WTC11 (cell line): ENCODE measurements around the gene HIPK2. TPM values are rescaled to one million over a fixed set of nuclear protein-coding genes. Genes with fewer than 3 reads are reported as not detected.
A peak's percentile ranks its signal among the peaks of the same experiment; 100 is the strongest.

Experiments
- ATAC-seq: fragments of 200-7000 bp; cut with Tn5 transposase; 2 replicates; pipeline ENCODE4 v1.10.0; 2021; ENCODE audit warnings: mild to moderate bottlenecking, moderate library complexity
- CTCF ChIA-PET: fragments of 300-600 bp; sonication (Branson Sonifier 250); formaldehyde crosslinking; loops from one replicate; lab custom pipeline; 2021; ENCODE audit warnings: antibody characterized with exemption; lab: Charles Lee
- POLR2A ChIA-PET: fragments of 350-600 bp; sonication (Branson Sonifier 250); formaldehyde crosslinking; loops from one replicate; lab custom pipeline; 2021; ENCODE audit warnings: antibody characterized with exemption; lab: Charles Lee
- DNase-seq: peaks from one replicate; pipeline ENCODE4 v3.0.0; 2021; ENCODE audit warnings: low spot score
- H3K27ac Mint-ChIP-seq: 2 replicates; pipeline ENCODE4 v1.8.0; 2021; ENCODE audit warnings: mixed read lengths
- H3K27me3 Mint-ChIP-seq: 2 replicates; pipeline ENCODE4 v1.8.0; 2021; ENCODE audit warnings: low read depth, mild to moderate bottlenecking, moderate library complexity, mixed read lengths
- H3K36me3 Mint-ChIP-seq: 2 replicates; pipeline ENCODE4 v1.8.0; 2021; ENCODE audit warnings: mixed read lengths
- H3K4me1 Mint-ChIP-seq: 2 replicates; pipeline ENCODE4 v1.8.0; 2022; ENCODE audit warnings: mixed read lengths
- H3K4me3 Mint-ChIP-seq: 2 replicates; pipeline ENCODE4 v1.8.0; 2021; ENCODE audit warnings: mild to moderate bottlenecking, moderate library complexity, mixed read lengths
- H3K9me3 Mint-ChIP-seq: 2 replicates; pipeline ENCODE4 v1.8.0; 2021; ENCODE audit warnings: mixed read lengths
- ATF1 ChIP-seq: sonication (generic); formaldehyde crosslinking; IDR thresholded peaks from 2 replicates; pipeline ENCODE4 v1.8.1; 2023; ENCODE audit warnings: mild to moderate bottlenecking, moderate library complexity, missing genetic modification reagents
- CREB1 ChIP-seq: sonication (generic); formaldehyde crosslinking; IDR thresholded peaks from 2 replicates; pipeline ENCODE4 v1.8.0; 2023; ENCODE audit warnings: mild to moderate bottlenecking, missing genetic modification reagents
- E2F4 ChIP-seq: sonication (generic); formaldehyde crosslinking; IDR thresholded peaks from 2 replicates; pipeline ENCODE4 v1.8.1; 2022; ENCODE audit warnings: low read depth, mild to moderate bottlenecking, moderate library complexity, missing genetic modification reagents, borderline replicate concordance
- FOXP1 ChIP-seq: sonication (generic); formaldehyde crosslinking; IDR thresholded peaks from 2 replicates; pipeline ENCODE4 v1.8.0; 2022; ENCODE audit warnings: missing genetic modification reagents, mild to moderate bottlenecking, moderate library complexity, borderline replicate concordance
- GABPB1 ChIP-seq: sonication (generic); formaldehyde crosslinking; IDR thresholded peaks from 2 replicates; pipeline ENCODE4 v1.8.1; 2023; ENCODE audit warnings: mild to moderate bottlenecking, missing genetic modification reagents
- GTF2I ChIP-seq: fragments of 250-450 bp; sonication (Bioruptor Pico); conservative IDR thresholded peaks from 2 replicates; pipeline ENCODE4 v1.4.0; 2021; ENCODE audit warnings: mild to moderate bottlenecking
- HMGA2 ChIP-seq: fragments of 250-450 bp; sonication (Bioruptor Pico); IDR thresholded peaks from 2 replicates; pipeline ENCODE4 v1.4.0; 2021; ENCODE audit warnings: mild to moderate bottlenecking, moderate library complexity
- JAZF1 ChIP-seq: fragments of 250-450 bp; sonication (Bioruptor Pico); IDR thresholded peaks from 2 replicates; pipeline ENCODE4 v1.9.0; 2021; ENCODE audit warnings: moderate library complexity, mild to moderate bottlenecking, inconsistent platforms
- MYBL2 ChIP-seq: sonication (generic); formaldehyde crosslinking; IDR thresholded peaks from 2 replicates; pipeline ENCODE4 v1.8.1; 2023; ENCODE audit warnings: mild to moderate bottlenecking, moderate library complexity, missing genetic modification reagents
- OVOL2 ChIP-seq: fragments of 250-450 bp; sonication (Bioruptor Pico); IDR thresholded peaks from 2 replicates; pipeline ENCODE4 v1.9.0; 2021; ENCODE audit warnings: mild to moderate bottlenecking, borderline replicate concordance
- RORB ChIP-seq: fragments of 250-450 bp; sonication (Bioruptor Pico); IDR thresholded peaks from 2 replicates; pipeline ENCODE4 v1.9.0; 2021; ENCODE audit warnings: mild to moderate bottlenecking
- SP1 ChIP-seq: sonication (generic); formaldehyde crosslinking; conservative IDR thresholded peaks from 2 replicates; pipeline ENCODE4 v1.8.1; 2022; ENCODE audit warnings: missing genetic modification reagents
- TEAD4 ChIP-seq: sonication (generic); formaldehyde crosslinking; IDR thresholded peaks from 2 replicates; pipeline ENCODE4 v1.8.0; 2022; ENCODE audit warnings: mild to moderate bottlenecking, missing genetic modification reagents
- TP53 ChIP-seq: sonication (generic); formaldehyde crosslinking; IDR thresholded peaks from 2 replicates; pipeline ENCODE4 v1.8.1; 2023; ENCODE audit warnings: mild to moderate bottlenecking, missing genetic modification reagents
- ZBTB43 ChIP-seq: sonication (generic); formaldehyde crosslinking; IDR thresholded peaks from 2 replicates; pipeline ENCODE4 v1.8.1; 2023; ENCODE audit warnings: mild to moderate bottlenecking, missing genetic modification reagents
- ZNF263 ChIP-seq: sonication (generic); formaldehyde crosslinking; IDR thresholded peaks from 2 replicates; pipeline ENCODE4 v1.8.1; 2022; ENCODE audit warnings: low read depth, mild to moderate bottlenecking, moderate library complexity, missing genetic modification reagents
- ZNF317 ChIP-seq: sonication (generic); formaldehyde crosslinking; IDR thresholded peaks from 2 replicates; pipeline ENCODE4 v1.8.1; 2023; ENCODE audit warnings: low read depth, mild to moderate bottlenecking, moderate library complexity, missing genetic modification reagents, borderline replicate concordance
- ZNF396 ChIP-seq: fragments of 250-450 bp; sonication (Bioruptor Pico); IDR thresholded peaks from 2 replicates; pipeline ENCODE4 v1.8.0; 2021; ENCODE audit warnings: mild to moderate bottlenecking, moderate library complexity, borderline replicate concordance
- ZNF671 ChIP-seq: fragments of 250-450 bp; sonication (Bioruptor Pico); IDR thresholded peaks from 2 replicates; pipeline ENCODE4 v1.8.0; 2021; ENCODE audit warnings: mild to moderate bottlenecking
- total RNA-seq: library from RNA; stranded (reverse); gene quantifications from 3 replicates; pipeline ENCODE4 v1.2.3, GENCODE V29; 2021
- TF ChIP-seq, protein P1 (sequence below): sonication (generic); formaldehyde crosslinking; IDR thresholded peaks from 2 replicates; pipeline ENCODE4 v1.8.1; 2023; ENCODE audit warnings: mild to moderate bottlenecking, moderate library complexity, missing genetic modification reagents
- TF ChIP-seq, protein P2 (sequence below): sonication (generic); formaldehyde crosslinking; IDR thresholded peaks from 2 replicates; pipeline ENCODE4 v1.8.0; 2023; ENCODE audit warnings: missing genetic modification reagents, mild to moderate bottlenecking, borderline replicate concordance
- TF ChIP-seq, protein P3 (sequence below): sonication (generic); formaldehyde crosslinking; IDR thresholded peaks from 2 replicates; pipeline ENCODE4 v1.8.1; 2023; ENCODE audit warnings: mild to moderate bottlenecking, missing genetic modification reagents

The HIPK2 gene
- total RNA-seq, 1 experiment from 2014 or later: 25.3 TPM

- TF ChIP-seq E2F4 (CRISPR knock-in tag): no peak
- TF ChIP-seq JAZF1: no peak
- no peak for TF ChIP-seq OVOL2 (CRISPR knock-in tag)
- no peak for TF ChIP-seq CREB1 (CRISPR knock-in tag)
Observed at GRCh38 chr7:139784648-139785047, 6.8 kb upstream of the HIPK2 start (continued).

- Mint-ChIP-seq H3K4me3 (no peak overlapping the region), H3K36me3 (no peaks in the 10 kb centered on the region), H3K27ac (no peak overlapping the region), H3K4me1 (peaks cover 3% of the 10 kb centered on the region; the same call in 1 of the 2 replicates), H3K9me3 (no peaks in the 10 kb centered on the region), H3K27me3 (peaks cover 24% of the 10 kb centered on the region)
- ChIA-PET CTCF (interaction anchor here (0.7 to 2.2 kb wide), 4 partner anchors 138 to 229 kb away, joined by 3 to 6 read pairs (median 3); no protein-coding TSS in a partner anchor), POLR2A (interaction anchor here (0.6 to 0.7 kb wide), 2 partner anchors 131 to 183 kb away, joined by 3 read pairs; no protein-coding TSS in a partner anchor)
- TF ChIP-seq TEAD4 (CRISPR knock-in tag) (no peak), ZBTB43 (CRISPR knock-in tag) (no peak), FOXP1 (CRISPR knock-in tag) (no peak), ZNF396 (CRISPR knock-in tag) (no peak), ZNF671 (CRISPR knock-in tag) (no peak), OVOL2 (CRISPR knock-in tag) (no peak), ATF1 (CRISPR knock-in tag) (no peak), ZNF263 (CRISPR knock-in tag) (no peak)
- TF ChIP-seq, protein P1, sequence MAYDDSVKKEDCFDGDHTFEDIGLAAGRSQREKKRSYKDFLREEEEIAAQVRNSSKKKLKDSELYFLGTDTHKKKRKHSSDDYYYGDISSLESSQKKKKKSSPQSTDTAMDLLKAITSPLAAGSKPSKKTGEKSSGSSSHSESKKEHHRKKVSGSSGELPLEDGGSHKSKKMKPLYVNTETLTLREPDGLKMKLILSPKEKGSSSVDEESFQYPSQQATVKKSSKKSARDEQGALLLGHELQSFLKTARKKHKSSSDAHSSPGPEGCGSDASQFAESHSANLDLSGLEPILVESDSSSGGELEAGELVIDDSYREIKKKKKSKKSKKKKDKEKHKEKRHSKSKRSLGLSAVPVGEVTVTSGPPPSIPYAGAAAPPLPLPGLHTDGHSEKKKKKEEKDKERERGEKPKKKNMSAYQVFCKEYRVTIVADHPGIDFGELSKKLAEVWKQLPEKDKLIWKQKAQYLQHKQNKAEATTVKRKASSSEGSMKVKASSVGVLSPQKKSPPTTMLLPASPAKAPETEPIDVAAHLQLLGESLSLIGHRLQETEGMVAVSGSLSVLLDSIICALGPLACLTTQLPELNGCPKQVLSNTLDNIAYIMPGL (CRISPR knock-in tag): no peak
- DNase-seq (no peak), ATAC-seq (peak; percentile 94)
Observed at GRCh38 chr7:139783647-139784385, 6.0 kb upstream of the HIPK2 start.

DNA sequence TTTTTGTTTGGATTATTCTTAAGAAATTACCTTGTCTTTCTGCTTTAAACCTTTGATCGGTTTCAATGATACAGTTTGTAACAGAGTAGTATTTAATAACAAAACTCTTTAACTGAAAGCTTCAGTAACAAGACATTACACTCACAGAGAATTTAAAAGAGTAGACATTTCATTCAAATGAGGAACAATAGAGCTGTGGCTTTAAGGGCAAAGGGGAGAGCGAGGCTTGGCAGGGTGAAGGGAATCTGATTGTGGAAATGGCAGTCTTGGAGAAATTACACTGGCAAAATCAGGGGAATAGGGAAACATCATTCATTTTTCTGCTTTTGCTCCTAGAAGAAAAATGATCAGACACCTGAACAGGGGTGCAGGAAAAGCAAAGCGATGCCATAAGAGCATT is 5.1 kb upstream of the HIPK2 start:
- Mint-ChIP-seq H3K9me3 (no peaks in the 10 kb centered on the region), H3K27me3 (peaks cover 31% of the 10 kb centered on the region), H3K4me1 (peaks cover 5% of the 10 kb centered on the region; the same call in 1 of the 2 replicates), H3K27ac (no peak overlapping the region), H3K4me3 (no peak overlapping the region), H3K36me3 (no peaks in the 10 kb centered on the region)
- CTCF ChIA-PET: interaction anchor here (0.6 to 0.7 kb wide), 2 partner anchors 137 to 228 kb away, joined by 3 read pairs; no protein-coding TSS in a partner anchor
- ATAC-seq: no peak
- POLR2A ChIA-PET: interaction anchor here (0.6 to 0.7 kb wide), 2 partner anchors 130 to 182 kb away, joined by 3 read pairs; no protein-coding TSS in a partner anchor
- no peak for DNase-seq
- no peak for TF ChIP-seq OVOL2 (CRISPR knock-in tag)
- no peak for TF ChIP-seq GABPB1 (CRISPR knock-in tag)
- no peak for TF ChIP-seq GTF2I (CRISPR knock-in tag)
- TF ChIP-seq JAZF1: no peak
- TF ChIP-seq HMGA2 (CRISPR knock-in tag): no peak
- no peak for TF ChIP-seq ZNF317 (CRISPR knock-in tag)
- TF ChIP-seq, protein P2, sequence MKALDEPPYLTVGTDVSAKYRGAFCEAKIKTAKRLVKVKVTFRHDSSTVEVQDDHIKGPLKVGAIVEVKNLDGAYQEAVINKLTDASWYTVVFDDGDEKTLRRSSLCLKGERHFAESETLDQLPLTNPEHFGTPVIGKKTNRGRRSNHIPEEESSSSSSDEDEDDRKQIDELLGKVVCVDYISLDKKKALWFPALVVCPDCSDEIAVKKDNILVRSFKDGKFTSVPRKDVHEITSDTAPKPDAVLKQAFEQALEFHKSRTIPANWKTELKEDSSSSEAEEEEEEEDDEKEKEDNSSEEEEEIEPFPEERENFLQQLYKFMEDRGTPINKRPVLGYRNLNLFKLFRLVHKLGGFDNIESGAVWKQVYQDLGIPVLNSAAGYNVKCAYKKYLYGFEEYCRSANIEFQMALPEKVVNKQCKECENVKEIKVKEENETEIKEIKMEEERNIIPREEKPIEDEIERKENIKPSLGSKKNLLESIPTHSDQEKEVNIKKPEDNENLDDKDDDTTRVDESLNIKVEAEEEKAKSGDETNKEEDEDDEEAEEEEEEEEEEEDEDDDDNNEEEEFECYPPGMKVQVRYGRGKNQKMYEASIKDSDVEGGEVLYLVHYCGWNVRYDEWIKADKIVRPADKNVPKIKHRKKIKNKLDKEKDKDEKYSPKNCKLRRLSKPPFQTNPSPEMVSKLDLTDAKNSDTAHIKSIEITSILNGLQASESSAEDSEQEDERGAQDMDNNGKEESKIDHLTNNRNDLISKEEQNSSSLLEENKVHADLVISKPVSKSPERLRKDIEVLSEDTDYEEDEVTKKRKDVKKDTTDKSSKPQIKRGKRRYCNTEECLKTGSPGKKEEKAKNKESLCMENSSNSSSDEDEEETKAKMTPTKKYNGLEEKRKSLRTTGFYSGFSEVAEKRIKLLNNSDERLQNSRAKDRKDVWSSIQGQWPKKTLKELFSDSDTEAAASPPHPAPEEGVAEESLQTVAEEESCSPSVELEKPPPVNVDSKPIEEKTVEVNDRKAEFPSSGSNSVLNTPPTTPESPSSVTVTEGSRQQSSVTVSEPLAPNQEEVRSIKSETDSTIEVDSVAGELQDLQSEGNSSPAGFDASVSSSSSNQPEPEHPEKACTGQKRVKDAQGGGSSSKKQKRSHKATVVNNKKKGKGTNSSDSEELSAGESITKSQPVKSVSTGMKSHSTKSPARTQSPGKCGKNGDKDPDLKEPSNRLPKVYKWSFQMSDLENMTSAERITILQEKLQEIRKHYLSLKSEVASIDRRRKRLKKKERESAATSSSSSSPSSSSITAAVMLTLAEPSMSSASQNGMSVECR (CRISPR knock-in tag): no peak
- TF ChIP-seq SP1 (CRISPR knock-in tag): no peak
- TF ChIP-seq TP53 (CRISPR knock-in tag): no peak
- TF ChIP-seq, protein P3, sequence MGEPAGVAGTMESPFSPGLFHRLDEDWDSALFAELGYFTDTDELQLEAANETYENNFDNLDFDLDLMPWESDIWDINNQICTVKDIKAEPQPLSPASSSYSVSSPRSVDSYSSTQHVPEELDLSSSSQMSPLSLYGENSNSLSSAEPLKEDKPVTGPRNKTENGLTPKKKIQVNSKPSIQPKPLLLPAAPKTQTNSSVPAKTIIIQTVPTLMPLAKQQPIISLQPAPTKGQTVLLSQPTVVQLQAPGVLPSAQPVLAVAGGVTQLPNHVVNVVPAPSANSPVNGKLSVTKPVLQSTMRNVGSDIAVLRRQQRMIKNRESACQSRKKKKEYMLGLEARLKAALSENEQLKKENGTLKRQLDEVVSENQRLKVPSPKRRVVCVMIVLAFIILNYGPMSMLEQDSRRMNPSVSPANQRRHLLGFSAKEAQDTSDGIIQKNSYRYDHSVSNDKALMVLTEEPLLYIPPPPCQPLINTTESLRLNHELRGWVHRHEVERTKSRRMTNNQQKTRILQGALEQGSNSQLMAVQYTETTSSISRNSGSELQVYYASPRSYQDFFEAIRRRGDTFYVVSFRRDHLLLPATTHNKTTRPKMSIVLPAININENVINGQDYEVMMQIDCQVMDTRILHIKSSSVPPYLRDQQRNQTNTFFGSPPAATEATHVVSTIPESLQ (CRISPR knock-in tag): no peak
- no peak for TF ChIP-seq MYBL2
- no peak for TF ChIP-seq RORB (CRISPR knock-in tag)
